Duodenal mucosa (tissue), 2 donors: Measurements from ENCODE around the gene BPIFA2.

Experiments
- H3K27ac ChIP-seq: one replicate; pipeline ENCODE4 v1.7.0; 2013; ENCODE audit warnings: low read depth, low read length
- H3K27me3 ChIP-seq, 2 donors: one replicate each; pipeline ENCODE4 v1.7.0; 2013; ENCODE audit warnings: low read length in 2 of 2, control low read depth in 1 of 2; ENCODE audit not compliant: insufficient read depth in 2 of 2, control insufficient read depth in 1 of 2
- H3K36me3 ChIP-seq, 2 donors: one replicate each; pipeline ENCODE4 v1.7.0; 2013; ENCODE audit warnings: low read length in 2 of 2, control low read depth in 1 of 2; ENCODE audit not compliant: insufficient read depth in 2 of 2, control insufficient read depth in 1 of 2
- H3K4me1 ChIP-seq, 2 donors: one replicate each; pipeline ENCODE4 v1.7.0; 2013; ENCODE audit warnings: low read length in 2 of 2, control low read depth in 1 of 2; ENCODE audit not compliant: insufficient read depth in 2 of 2, control insufficient read depth in 1 of 2
- H3K4me3 ChIP-seq, 2 donors: one replicate each; pipeline ENCODE4 v1.7.0; 2013; ENCODE audit warnings: low read length in 2 of 2, low read depth in 1 of 2
- H3K9ac ChIP-seq, 2 donors: one replicate each; pipeline ENCODE4 v1.7.0; 2013; ENCODE audit warnings: low read length in 2 of 2, low read depth in 1 of 2
- H3K9me3 ChIP-seq, 2 donors: one replicate each; pipeline ENCODE4 v1.7.0; 2013; ENCODE audit warnings: low read length in 2 of 2, control low read depth in 1 of 2; ENCODE audit not compliant: control insufficient read depth in 1 of 2

Gene BPIFA2

DNA sequence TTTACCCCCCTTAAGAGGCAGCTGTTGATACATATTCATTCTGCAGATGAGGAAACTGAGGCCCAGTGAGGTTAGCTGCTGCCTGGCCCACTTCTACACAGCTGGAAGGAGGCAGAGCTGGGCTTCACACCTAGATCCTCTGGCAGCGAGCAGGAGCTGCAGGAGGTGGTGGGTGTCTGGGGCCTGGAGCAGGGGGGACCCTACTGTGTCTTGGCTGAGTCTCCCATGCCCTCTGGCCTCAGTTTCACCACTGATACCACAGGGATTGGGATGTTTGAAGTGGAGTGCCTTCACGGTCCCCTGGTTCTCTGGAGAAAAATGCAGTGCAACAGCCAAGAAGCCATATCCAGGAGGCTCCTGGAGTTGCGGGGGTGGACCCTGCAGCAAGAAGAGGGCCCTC is 8.2 kb upstream of the BPIFA2 start:
- Histone ChIP-seq H3K9ac (no peak overlapping the region), H3K27me3 (no peaks in the 10 kb centered on the region), H3K36me3 (no peaks in the 10 kb centered on the region), H3K27ac (no peak overlapping the region), H3K4me1 (no peaks in the 10 kb centered on the region), H3K4me3 (no peak overlapping the region), H3K9me3 (no peaks in the 10 kb centered on the region)

DNA sequence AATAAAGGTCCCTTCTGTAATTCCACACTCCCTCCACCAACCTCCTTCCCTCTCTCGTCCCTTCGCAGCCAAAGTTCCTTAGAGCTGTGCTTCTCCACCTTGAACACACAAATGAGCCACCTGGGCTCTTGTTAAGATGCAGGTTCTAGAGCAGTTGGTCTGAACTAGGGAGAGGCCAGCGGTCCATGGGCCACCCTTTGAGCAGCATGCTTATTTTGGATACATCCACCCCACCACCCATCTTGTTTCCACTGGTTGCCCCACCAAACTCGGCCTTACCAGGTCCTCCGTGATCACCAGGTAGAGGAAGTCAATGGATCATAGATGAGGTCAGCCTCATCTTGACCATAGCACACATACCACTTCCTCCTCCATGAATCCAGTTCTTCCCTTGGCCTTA is 7.3 kb upstream of the BPIFA2 start:
- Histone ChIP-seq H3K9ac (no peak overlapping the region), H3K27ac (no peak overlapping the region), H3K9me3 (no peaks in the 10 kb centered on the region), H3K27me3 (no peaks in the 10 kb centered on the region), H3K4me3 (no peak overlapping the region), H3K4me1 (no peaks in the 10 kb centered on the region), H3K36me3 (no peaks in the 10 kb centered on the region)

DNA sequence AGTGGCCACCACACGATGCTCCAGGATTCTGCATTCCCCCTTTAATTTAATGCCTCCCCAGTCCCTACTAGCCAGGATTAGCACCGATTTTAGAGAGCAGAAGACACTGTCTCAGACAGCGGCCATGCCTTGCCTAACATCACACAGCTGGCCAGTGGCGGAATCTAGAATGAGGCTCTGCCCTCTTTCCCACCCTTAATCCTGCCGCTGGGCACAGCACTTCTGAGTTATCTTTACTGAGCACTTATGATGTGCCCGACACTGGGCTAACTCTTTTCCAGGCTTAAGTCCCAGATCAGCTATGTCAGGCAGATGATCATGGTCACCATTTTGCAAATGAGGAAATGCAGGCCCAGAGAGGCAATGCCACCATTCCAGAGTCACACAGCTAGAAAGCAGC is 5.6 kb upstream of the BPIFA2 start:
- Histone ChIP-seq H3K9ac (no peak overlapping the region), H3K4me3 (no peak overlapping the region), H3K36me3 (no peaks in the 10 kb centered on the region), H3K4me1 (no peaks in the 10 kb centered on the region), H3K27me3 (no peaks in the 10 kb centered on the region), H3K9me3 (no peaks in the 10 kb centered on the region), H3K27ac (no peak overlapping the region)

DNA sequence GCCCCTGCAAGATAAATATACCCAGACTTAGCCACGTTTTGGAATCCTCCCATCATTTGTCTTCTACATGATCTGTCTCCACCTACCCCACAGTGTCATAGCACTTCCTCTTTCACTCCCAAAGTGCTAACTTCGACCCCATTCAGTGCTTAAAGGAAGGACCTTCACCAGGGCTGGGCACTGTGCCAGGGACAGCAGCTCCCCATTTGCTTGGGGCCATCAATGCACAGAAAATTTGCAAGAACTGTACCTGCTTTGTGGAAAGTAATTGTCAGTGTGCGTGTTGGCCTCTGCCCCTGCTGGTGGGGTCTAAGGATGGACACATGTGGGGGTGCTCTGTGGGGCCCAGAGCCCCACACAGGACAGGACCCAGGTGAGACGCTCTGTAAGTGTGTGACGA is 5.2 kb upstream of the BPIFA2 start:
- Histone ChIP-seq H3K4me1 (no peaks in the 10 kb centered on the region), H3K9me3 (no peaks in the 10 kb centered on the region), H3K36me3 (no peaks in the 10 kb centered on the region), H3K4me3 (no peak overlapping the region), H3K27me3 (no peaks in the 10 kb centered on the region), H3K27ac (no peak overlapping the region), H3K9ac (no peak overlapping the region)

DNA sequence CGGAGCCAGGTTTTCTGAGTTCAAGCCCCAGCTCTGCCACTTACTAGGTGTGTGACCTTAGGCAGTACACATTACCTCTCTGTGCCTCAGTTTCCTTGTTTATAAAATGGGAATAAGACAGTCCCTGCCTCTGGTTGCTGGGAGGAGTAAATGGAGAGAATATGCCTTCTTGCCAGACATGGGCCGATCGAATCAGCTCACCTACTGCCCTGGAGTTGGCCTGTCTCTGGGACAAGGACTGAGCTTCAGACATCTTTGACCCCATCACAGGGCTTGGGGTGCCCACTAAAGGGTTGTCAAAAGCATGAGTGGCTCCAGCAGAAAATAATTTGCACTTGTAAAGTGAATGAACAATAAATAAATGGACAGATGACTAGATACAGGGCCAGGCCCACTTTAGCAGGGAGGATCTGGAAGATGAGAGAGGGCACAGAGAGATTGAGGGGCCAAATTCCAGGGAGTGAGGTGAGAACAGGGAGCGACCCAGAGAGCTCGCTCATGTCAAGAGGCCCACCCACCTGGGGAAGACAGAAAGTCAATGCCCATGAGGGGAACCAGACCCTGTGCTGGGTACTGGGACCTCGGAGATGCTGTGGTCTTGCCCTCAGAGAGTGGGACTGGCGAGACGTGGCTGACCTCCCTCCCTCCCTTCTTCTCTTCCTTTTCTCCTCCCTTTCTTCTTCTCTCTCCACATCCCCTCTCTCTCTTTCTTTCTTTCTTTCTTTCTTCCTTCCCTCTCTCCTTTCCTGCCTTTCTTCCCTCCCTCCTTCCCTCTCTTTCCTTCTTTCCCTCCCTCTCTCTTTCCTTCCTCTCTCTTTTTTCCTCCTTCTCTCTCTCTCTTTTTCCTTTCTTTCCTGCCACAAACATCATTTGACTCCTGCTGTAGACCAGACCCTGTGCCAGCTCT is 3.9 kb upstream of the BPIFA2 start:
- Histone ChIP-seq H3K9ac (no peak overlapping the region), H3K27ac (no peak overlapping the region), H3K27me3 (no peaks in the 10 kb centered on the region), H3K9me3 (peaks cover 3 to 5% of the 10 kb centered on the region in 2 donors), H3K36me3 (no peaks in the 10 kb centered on the region), H3K4me1 (no peaks in the 10 kb centered on the region), H3K4me3 (no peak overlapping the region)

DNA sequence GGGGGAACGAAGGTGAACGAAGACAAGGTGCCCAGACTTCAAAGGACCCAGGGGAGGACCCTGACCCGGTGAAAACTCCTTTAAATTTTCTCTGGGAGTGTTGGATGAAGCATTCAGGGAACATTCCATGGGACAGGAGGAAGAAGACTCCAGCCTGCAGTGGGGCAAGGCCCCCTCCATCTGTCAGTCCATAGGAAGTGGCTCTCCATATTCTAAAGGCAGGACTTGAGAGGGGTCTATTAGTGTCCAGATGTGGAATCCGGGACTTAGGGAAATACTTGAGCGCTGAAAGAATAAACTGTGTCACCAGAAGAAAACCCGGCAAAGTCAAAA is 3.2 kb upstream of the BPIFA2 start:
- Histone ChIP-seq H3K27me3 (no peaks in the 10 kb centered on the region), H3K4me1 (no peaks in the 10 kb centered on the region), H3K36me3 (no peaks in the 10 kb centered on the region), H3K9me3 (peaks cover 7% of the 10 kb centered on the region in 2 donors), H3K9ac (no peak overlapping the region), H3K27ac (no peak overlapping the region), H3K4me3 (no peak overlapping the region)

DNA sequence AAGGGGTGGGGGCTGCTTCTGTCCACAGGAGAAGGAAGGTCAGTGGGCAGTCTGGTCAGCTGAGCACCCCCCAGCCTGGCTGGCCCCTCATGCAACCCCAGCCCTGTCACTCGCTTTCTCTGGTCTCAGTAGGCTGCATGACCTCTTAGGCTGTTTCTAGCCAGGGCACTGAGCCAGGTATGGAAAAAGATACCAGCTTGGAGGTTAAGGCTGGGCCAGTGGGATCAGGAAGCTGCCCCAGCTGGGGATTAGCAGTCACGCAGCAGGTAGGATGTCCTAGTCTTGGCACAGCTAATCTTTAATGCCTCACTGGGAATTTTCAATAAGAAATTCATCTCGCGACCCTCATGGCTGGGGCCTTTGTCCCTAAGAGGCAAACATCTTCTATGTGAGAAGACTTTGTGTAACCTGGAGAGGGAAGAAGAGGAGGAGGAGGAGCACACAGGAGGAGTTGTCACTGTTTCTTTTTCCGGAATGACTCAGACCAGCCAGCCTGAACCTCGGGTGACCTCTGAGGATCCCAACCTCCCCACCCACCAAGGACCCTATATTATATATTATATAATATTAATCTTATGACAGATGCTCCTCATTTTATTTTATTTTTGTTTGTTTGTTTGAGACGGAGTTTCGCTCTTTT is 2.4 kb upstream of the BPIFA2 start:
- Histone ChIP-seq H3K9me3 (peaks cover 7% of the 10 kb centered on the region in 2 donors), H3K27ac (no peak overlapping the region), H3K9ac (no peak overlapping the region), H3K4me3 (no peak overlapping the region), H3K36me3 (no peaks in the 10 kb centered on the region), H3K27me3 (no peaks in the 10 kb centered on the region), H3K4me1 (no peaks in the 10 kb centered on the region)

DNA sequence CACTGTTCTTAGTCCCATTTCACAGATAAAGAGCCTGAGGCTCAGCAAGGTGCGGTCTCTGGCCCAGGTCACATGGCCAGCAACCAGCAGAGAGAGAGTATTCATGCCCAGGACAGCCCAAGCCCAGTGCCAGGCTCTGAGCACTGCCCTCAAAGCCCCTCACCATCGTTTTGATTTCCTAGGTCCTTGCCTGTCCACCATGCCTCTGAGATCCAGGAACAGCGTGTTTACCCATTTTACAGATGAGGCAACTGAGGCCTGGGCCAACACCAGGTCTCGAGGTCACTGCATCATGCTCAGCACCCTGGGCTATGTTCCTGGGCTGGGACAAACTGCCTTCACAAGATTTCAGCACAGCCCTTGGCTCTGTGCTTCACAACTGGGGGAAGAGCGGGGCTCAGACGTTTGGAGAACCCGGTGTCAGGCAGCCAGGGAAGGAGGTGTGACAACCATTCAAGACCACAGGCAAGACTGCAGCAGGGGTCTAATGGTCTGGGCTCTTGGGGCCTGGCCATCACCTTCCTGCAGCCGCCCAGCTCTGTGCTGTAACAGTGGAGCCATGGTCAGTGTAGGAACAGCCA is 1.3 kb upstream of the BPIFA2 start:
- no peaks in the 10 kb centered on the region for H3K27me3 ChIP-seq
- H3K27ac ChIP-seq = no peak overlapping the region
- no peaks in the 10 kb centered on the region for H3K4me1 ChIP-seq
- no peaks in the 10 kb centered on the region for H3K36me3 ChIP-seq
- peaks cover 7% of the 10 kb centered on the region in 2 donors for H3K9me3 ChIP-seq
- H3K4me3 ChIP-seq = no peak overlapping the region
- no peak overlapping the region for H3K9ac ChIP-seq

DNA sequence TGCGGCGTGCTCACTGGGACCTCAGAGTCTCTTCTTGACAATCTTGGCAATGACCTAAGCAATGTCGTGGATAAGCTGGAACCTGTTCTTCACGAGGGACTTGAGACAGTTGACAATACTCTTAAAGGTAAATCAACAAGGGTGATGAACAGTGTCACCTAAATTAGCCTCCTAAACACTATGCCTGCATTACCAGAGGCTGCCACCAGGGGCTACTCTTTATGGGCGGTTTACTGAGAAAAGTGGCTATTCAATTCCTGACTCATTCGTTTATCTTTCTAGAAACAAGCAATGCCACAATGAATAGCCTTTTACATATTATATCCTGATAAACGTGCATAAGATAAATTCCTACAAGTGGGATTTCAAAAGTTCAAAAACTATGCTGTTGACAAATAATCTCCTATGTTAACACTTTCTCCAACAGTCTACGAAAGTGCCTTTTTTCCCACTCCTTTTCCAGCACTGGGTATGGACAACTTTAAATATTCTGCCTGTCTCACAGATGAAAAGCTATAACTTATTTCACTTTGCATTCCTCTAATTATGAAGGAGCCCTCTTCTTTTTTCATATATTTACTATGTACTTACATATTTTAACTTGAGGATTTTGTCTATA is 1.3 kb downstream of the BPIFA2 start:
- peaks cover 7% of the 10 kb centered on the region in 2 donors for H3K9me3 ChIP-seq
- no peaks in the 10 kb centered on the region for H3K4me1 ChIP-seq
- no peak overlapping the region for H3K9ac ChIP-seq
- H3K27me3 ChIP-seq = no peaks in the 10 kb centered on the region
- no peak overlapping the region for H3K27ac ChIP-seq
- no peaks in the 10 kb centered on the region for H3K36me3 ChIP-seq
- no peak overlapping the region for H3K4me3 ChIP-seq

DNA sequence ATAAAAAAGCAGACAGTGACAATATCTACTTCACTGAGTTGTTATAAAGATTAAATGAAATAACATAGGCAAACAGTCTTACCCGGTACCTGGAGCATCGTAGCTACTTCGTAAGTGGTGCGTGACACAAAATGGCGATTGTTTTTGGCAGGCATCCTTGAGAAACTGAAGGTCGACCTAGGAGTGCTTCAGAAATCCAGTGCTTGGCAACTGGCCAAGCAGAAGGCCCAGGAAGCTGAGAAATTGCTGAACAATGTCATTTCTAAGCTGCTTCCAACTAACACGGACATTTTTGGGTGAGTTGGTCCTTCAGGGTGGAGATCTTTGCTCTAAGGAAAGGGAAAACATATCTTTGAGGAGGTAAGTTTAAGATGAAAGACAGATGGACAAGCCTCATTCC is 4.8 kb downstream of the BPIFA2 start:
- no peak overlapping the region for H3K9ac ChIP-seq
- H3K27me3 ChIP-seq = no peaks in the 10 kb centered on the region
- no peaks in the 10 kb centered on the region for H3K4me1 ChIP-seq
- no peak overlapping the region for H3K4me3 ChIP-seq
- peaks cover 7% of the 10 kb centered on the region in 2 donors for H3K9me3 ChIP-seq
- H3K27ac ChIP-seq = no peak overlapping the region
- H3K36me3 ChIP-seq = no peaks in the 10 kb centered on the region
